Measurements from ENCODE around the gene KRT13.

DNA sequence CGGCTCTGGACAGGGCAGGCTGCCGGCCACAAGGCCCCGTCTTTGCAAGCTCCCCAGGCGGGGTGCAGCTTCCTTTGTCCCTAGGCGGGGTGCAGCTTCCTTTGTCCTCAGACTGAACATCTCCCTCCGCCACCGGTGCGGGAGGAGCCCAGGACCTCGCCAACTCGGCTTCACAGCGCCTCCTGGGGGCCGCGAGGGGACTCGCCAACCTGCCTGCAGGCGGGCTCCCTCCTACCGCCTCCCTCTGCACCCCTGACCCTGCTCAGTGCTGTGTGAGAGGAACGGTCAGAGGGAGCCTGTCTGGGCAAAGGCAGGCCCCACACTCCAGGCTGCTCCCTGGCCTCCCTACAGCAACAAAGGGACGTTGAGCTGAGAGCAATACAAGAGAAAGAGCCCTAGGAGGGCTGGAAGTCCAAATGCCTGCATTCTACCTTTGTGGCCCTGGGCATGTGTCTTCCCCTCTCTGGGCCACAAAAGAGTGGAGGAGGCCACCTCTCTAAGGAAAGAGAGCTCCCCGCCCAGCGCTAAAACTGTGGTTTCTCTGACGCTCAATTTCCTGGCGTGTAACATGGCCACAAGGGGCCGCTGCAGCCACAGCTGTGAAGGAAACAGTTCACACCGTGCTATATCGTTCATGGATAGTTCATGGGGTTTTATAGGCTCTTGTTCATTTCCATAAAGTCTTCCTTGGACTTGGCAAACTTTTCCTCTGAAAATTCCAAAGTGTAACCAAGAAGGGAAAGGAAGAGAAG, 43.6 kb upstream of the KRT13 start:
- TF ChIP-seq, protein P1, sequence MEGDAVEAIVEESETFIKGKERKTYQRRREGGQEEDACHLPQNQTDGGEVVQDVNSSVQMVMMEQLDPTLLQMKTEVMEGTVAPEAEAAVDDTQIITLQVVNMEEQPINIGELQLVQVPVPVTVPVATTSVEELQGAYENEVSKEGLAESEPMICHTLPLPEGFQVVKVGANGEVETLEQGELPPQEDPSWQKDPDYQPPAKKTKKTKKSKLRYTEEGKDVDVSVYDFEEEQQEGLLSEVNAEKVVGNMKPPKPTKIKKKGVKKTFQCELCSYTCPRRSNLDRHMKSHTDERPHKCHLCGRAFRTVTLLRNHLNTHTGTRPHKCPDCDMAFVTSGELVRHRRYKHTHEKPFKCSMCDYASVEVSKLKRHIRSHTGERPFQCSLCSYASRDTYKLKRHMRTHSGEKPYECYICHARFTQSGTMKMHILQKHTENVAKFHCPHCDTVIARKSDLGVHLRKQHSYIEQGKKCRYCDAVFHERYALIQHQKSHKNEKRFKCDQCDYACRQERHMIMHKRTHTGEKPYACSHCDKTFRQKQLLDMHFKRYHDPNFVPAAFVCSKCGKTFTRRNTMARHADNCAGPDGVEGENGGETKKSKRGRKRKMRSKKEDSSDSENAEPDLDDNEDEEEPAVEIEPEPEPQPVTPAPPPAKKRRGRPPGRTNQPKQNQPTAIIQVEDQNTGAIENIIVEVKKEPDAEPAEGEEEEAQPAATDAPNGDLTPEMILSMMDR (conservative IDR thresholded peaks at IDR 0.05; ENCODE audit: low read depth, low read length) = peak; percentile 81
- TF ChIP-seq EZH2 (IDR thresholded peaks at IDR 0.05; ENCODE audit: low read length, unreplicated experiment) = no peak

Data from PC-3 (cell line).